Activated CD4-positive, alpha-beta T cell treated with anti-CD3 and anti-CD28 coated beads, Interleukin-2, amount 50 U/mL, for 16 hours (primary cell): Measurements from ENCODE around the gene STRBP.
"Not testable (repeated sequence)": the region's sequence is repeated elsewhere in the genome, so short reads cannot be mapped to it uniquely, and the experiment has no call there.

ENCODE experiments used
- DNase-seq: peaks from one replicate; pipeline ENCODE4 v3.0.0-alpha.2; 2020

STRBP gene

DNA sequence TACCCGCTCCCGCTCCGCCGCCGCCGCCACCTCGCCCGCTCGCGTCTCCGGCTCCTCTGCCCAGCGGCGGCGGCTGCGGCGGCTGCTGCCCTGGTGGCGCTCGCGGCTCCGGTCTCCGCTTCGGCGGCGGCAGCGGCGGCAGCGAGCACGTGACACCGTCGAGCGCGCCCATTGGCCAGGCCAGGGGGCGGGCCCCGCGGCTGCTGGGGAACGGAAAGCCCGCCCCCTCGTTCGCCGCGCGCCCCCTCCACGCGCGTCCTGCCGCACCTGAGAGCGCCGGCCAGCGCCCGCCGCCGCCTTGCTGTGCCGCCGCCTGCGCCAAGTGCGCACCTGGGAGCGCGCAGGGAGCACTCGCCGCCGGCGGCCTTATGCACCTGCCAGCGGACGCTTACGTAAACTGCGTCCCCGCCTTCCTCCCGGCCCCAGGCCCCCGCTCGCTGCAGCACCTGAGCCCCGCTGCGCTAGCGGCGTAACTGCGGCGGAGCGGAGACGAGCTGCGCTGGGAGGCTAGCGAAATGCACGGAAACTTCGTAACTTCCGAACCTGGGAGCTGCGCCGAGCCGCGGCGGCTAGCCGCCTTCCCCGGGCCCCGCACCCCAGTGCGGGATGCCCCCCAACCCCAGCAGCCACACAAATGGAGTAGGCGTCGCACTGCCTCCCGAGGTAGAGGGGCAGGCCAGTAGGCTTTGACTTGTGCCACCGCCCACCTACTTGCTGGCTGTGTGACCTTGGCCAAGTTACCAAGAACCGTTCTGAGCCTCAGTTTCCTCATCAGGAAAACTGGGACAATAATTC is at the start of gene STRBP:
Gene STRBP, minus strand, starts transcription at position 122 of the 795 bp plus-strand sequence. CDS start 84,452 bp downstream, outside the sequence.
- peak; percentile 91 for DNase-seq

GRCh38 chr9:123316053-123316718 is 47.8 kb upstream of the STRBP start:
- DNase-seq = no peak

- no peak for DNase-seq
Observed at GRCh38 chr9:123315635-123316034, 47.2 kb upstream of the STRBP start.

- no peak for DNase-seq
Observed at GRCh38 chr9:123314617-123315016, 46.2 kb upstream of the STRBP start.

- no peak for DNase-seq
Observed at GRCh38 chr9:123312306-123312877, 44.0 kb upstream of the STRBP start.

DNA sequence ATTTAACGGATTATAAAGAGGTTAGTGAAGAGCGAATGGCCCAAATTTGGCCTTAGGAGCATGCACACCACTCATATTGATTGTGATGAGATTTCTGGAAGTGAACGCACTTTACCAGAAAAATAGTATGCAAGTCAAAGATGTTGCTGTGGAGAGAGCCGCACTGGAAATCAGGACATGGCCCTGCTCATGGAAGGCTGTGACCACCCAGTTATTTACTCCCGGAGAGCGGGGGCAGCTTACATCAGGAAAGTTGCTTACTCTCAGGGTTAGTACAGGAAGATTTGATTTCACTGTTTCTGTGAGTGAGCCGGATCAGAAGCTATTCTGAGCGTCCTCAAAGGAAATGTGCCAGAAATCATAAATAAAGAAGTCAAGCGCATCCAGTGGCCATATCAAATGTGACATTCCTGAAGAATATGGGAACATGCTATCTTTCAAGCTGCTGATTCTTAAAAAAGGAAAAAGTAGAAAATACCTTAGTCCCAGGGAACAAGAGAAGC is 42.9 kb upstream of the STRBP start:
- no peak for DNase-seq

GRCh38 chr9:123310551-123311249 is 42.3 kb upstream of the STRBP start:
- DNase-seq = no peak

GRCh38 chr9:123309611-123310010 is 41.2 kb upstream of the STRBP start:
- DNase-seq = no peak

DNA sequence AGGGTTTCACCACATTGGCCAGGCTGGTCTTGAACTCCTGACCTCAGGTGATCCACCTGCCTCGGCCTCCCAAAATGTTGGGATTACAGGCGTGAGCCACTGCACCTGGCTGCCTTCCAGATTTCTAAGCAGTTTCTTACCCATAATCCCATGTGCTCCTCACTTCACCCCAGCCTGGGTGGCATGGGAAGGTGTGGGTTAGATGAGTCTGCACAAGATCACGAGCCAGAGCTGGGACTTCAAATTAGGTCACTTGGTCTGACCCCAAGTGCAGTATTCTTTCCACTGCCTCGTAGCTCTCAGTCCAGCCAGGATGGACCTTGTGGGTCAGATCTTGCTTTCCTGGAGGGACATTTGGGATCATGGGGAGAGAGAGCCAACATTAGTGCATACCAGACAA is 37.5 kb upstream of the STRBP start:
- DNase-seq = no peak

DNA sequence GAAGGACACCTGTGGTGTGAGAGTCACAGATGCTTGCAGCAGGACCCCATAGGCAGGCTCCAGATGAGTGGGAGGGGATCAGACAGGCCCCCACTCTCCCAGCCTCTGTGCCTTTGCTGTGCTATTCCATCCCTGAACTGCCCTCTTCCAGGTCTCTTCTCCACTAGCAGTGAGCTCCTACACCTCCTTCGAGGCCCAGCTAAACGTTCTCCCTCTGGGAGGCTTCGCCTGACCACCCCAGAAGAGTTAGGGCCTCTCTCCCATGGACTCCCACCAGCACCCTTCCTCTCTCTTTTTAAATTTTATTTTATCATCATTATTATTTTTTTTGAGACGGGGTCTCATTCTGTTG is 35.9 kb upstream of the STRBP start:
- DNase-seq = no peak

DNA sequence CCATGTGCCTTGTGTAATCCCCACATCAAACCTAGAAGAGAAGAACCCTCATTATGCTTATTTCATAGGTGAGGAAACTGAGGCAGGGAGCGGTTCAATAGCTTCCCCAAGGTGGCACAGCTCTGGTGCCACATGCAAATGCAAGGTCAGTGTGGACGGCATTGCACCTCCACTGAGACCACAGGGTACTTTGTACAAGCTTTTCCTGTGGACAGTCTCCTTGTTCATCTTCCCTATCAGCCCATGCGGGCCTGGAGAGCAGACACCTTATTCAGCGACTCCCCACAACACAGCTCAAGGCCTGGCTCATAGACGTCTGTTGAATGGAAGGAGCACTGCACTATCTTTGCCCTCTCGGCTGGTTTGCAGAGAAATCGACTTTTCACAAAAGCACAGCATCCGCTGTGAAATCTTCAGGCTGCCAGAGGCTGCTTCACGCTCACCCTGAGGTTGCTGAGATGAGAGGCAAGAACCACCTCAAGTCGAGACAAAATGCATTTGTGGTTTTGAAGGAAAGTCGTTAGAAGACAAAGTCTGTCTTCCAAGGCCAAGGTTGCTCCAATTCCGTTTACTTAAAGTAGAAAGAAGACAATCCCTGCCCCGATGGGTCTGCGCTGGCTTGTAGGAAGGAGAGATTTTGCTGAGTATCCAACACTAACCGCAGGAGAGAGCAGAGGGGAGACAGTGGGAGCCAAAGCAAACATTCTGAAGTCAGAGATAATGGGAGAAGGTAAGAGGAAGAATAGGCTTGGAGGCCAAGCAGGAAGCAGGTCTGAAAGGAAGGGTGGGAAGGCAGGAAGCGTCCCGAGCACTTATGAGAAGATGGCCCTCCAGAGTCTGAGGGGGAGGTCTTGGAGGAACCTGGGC is 34.2 kb upstream of the STRBP start:
- DNase-seq = no peak

DNA sequence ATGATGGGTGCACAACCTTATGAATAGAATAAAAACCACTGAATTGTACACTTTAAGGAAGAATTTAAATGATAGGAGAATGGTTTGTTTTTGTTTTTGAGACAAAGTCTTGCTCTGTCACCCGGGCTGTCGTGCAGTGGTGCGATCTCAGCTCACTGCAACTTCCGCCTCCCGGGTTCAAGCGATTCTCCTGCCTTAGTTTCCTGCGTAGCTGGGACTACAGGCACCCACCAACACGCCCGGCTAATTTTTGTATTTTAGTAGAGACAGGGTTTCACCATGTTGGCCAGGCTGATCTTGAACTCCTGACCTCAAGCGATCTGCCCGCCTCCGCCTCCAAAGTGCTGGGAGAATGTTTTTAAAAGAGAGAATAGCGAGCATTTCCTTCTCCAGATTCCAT is 33.5 kb upstream of the STRBP start:
- not testable (repeated sequence) for DNase-seq

DNA sequence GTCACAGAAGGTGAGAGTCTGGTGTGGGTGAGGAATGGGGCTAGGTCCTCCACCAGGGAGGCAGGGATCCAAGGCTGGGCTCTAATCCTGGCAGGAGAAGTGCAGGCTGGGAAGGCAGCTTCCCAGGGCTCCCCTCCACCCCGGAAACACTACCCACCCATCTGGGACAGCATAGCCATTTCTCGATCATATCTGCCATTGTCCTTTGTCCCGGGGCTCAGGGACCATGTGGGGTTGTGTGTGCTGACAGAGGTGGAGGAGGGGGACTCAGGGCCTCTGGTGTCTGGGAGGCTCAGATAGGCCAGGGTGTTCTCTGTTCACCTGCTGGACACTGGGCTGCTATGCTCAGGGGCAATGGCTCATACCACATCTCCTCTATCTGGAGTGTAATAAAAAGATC is 32.2 kb upstream of the STRBP start:
- no peak for DNase-seq

DNA sequence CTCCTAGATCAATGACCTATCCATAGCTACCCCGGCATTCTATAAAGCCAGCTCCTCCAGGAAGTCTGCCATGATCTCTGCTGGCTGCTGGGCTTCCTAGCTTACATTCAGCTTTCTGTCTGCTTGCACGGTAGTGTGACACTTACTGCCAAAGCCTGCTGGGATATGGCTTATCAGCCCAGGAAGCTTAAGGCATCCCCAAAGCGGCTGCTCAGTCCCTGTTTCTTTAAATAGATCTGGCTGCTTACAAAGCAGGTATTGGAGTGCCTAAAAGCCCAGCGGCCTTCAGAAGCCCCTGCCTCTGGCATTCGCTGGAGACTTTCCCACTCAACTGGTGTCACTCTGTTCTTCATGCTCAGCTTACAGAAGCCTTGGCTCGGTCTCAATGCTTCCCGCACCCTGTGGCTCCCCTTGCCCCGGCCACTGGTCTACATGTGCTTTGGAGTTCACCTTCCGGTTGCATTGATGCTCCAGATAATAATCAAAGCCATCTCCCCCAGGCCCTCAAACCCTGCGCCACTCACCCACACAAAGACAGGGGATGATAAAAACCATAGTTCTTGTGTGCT is 31.3 kb upstream of the STRBP start:
- no peak for DNase-seq

GRCh38 chr9:123296174-123296573 is 27.8 kb upstream of the STRBP start:
- no peak for DNase-seq

DNA sequence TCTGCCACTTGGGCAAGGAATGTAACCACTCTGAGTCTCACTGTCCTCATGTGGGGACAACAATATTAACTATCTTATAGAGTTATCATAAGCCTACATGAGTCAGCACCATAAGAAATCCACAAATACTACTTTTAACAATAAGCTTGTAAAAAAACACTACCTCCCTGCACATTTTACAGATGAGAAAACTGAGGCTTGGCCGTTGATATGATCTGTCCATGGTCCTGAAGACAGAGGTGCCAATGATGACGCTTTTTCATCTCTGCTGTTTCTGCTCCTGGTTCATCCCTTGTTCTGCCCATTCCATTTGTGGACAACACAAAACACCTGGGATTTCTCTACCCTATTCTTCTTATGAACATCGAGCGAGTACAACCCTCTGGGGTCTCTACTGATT is 23.4 kb upstream of the STRBP start:
- DNase-seq = no peak

GRCh38 chr9:123290764-123291163 is 22.4 kb upstream of the STRBP start:
- no peak for DNase-seq

DNA sequence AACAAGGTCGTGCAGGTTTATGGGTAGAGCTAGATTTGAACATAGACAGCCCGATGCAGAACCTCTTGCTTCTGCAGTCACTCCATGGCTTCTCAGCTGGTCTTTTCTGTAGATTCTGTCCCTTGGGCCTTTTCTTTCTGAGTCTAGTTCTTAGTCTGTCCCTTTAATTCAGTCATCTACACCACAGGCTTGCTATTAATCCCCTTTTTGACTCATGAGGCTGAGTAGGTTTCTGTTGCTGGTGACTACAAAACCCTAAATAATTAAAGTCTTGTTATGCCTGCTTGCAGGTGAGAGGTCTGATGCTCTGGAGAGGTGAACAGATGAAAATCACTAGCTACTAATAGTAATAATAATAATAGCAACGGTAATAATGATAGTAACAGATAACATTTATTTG is 19.3 kb upstream of the STRBP start:
- DNase-seq = no peak

DNA sequence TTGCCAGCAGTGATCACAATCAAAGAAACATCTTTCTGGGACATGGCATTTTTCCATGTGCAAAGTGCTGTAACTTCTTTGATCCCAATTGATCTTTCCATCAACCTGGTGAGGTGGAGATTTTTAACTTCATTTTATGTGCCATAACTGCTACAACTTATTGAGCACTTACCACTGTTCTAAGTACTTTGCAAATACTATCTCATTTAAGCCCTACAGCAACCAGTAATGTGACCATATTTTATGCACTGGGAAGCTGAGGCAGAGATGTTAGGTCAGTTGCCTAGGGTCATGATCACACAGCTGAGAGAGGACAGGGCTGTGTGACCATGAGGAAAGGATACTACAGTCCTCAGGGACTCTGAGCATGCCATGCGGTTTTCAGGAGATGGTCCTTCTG is 17.9 kb upstream of the STRBP start:
- DNase-seq = no peak

DNA sequence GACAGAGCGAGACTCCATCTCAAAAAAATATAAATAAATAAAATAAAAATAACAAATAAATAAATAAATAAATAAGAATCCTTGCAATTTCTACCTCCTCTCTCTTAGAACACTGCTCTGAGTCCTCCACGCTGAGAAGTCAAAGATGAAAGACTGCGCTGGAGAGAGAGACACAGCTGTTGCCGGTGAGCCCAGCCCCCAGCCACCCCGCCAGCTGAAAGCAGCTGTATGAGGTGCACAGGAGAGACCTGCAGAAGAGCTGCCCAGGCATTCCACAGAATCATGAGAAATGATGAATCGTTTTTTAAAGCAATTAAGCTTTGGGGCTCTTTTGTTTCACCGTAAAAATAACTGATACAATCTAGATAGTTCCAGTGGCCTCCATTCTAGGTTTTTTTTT is 16.3 kb upstream of the STRBP start:
- no peak for DNase-seq

DNA sequence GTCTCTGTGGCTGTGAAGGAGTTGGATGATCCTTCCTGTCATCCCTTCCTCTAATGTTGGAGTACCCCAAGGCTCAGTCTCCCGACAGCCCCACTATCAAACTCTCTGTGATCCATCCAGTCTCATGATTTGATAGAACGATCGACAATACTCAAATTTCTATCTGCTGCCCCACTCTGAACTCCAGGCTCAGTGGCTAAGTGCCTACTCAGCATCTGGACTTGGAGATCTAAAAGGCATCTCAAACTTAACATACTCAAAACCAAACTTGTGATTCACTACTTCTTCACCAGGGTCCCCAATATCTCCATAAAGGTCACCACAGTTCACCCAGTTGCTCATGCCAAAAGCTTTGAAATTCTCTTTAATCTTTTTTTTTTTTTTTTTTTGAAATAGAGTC is 15.1 kb upstream of the STRBP start:
- no peak for DNase-seq

- no peak for DNase-seq
Observed at GRCh38 chr9:123283048-123283408, 14.6 kb upstream of the STRBP start.
